Neuronal stem cell (in vitro differentiated cells): Measurements from ENCODE around the gene CRACR2A.
A peak's percentile ranks its signal among the peaks of the same experiment; 100 is the strongest.

Experiments used
- DNase-seq: peaks from one replicate; pipeline ENCODE4 v3.0.0-alpha.2; 2013; ENCODE audit warnings: low spot score
- H2AFZ ChIP-seq: one replicate; pipeline ENCODE4 v1.6.1; 2013; ENCODE audit warnings: mild to moderate bottlenecking, low read length, inconsistent platforms
- H2AK5ac ChIP-seq: 2 replicates; pipeline ENCODE4 v1.6.1; 2013; ENCODE audit warnings: low read depth, mild to moderate bottlenecking, inconsistent platforms, low read length, moderate library complexity, mixed read lengths
- H2BK120ac ChIP-seq: 2 replicates; pipeline ENCODE4 v1.6.1; 2013; ENCODE audit warnings: low read depth, mild to moderate bottlenecking, inconsistent platforms, low read length, moderate library complexity, mixed read lengths
- H2BK12ac ChIP-seq: one replicate; pipeline ENCODE4 v1.6.1; 2013; ENCODE audit warnings: low read length, inconsistent platforms
- H2BK15ac ChIP-seq: 2 replicates; pipeline ENCODE4 v1.6.1; 2013; ENCODE audit warnings: mild to moderate bottlenecking, low read length, inconsistent platforms, mixed read lengths
- H2BK5ac ChIP-seq: one replicate; pipeline ENCODE4 v1.6.1; 2013; ENCODE audit warnings: inconsistent platforms, mild to moderate bottlenecking, low read length, moderate library complexity
- H3K14ac ChIP-seq: one replicate; pipeline ENCODE4 v1.6.1; 2013; ENCODE audit warnings: low read length, inconsistent platforms
- H3K18ac ChIP-seq: 2 replicates; pipeline ENCODE4 v1.6.1; 2013; ENCODE audit warnings: low read length, inconsistent platforms
- H3K23ac ChIP-seq: 2 replicates; pipeline ENCODE4 v1.6.1; 2013; ENCODE audit warnings: low read depth, mild to moderate bottlenecking, mixed read lengths, low read length, inconsistent platforms; ENCODE audit not compliant: poor library complexity
- H3K27ac ChIP-seq: replicated peaks from 3 replicates; pipeline ENCODE4 v1.5.1; 2013; ENCODE audit warnings: low read length, inconsistent platforms
- H3K27me3 ChIP-seq, 3 experiments: 2 replicates each; pipeline ENCODE4 v1.6.1; 2013; ENCODE audit warnings: low read length in 3 of 3, mild to moderate bottlenecking in 2 of 3, inconsistent platforms in 1 of 3, low read depth in 1 of 3, mixed read lengths in 1 of 3, moderate library complexity in 1 of 3; ENCODE audit not compliant: control insufficient read depth in 3 of 3, insufficient read depth in 3 of 3
- H3K36me3 ChIP-seq, 2 donors: replicated peaks in 1 of 2; 2 replicates each; pipeline ENCODE4 v1.6.1; 2013; ENCODE audit warnings: low read length in 2 of 2; ENCODE audit not compliant: control insufficient read depth in 2 of 2, insufficient read depth in 2 of 2
- H3K4ac ChIP-seq: 2 replicates; pipeline ENCODE4 v1.6.1; 2013; ENCODE audit warnings: inconsistent platforms, mild to moderate bottlenecking, low read length, moderate library complexity
- H3K4me1 ChIP-seq, 2 donors: 1 replicate in 1 of 2; 2 replicates in 1 of 2; pipeline ENCODE4 v1.6.1; 2013; ENCODE audit warnings: low read length in 2 of 2, low read depth in 1 of 2; ENCODE audit not compliant: control insufficient read depth in 2 of 2, insufficient read depth in 1 of 2
- H3K4me2 ChIP-seq: one replicate; pipeline ENCODE4 v1.6.1; 2013; ENCODE audit warnings: mild to moderate bottlenecking, low read length, inconsistent platforms; ENCODE audit not compliant: insufficient read depth, poor library complexity, severe bottlenecking
- H3K4me3 ChIP-seq, 2 donors: 2 replicates each; pipeline ENCODE4 v1.5.1; 2013; ENCODE audit warnings: low read length in 2 of 2, mild to moderate bottlenecking in 2 of 2, inconsistent platforms in 1 of 2, moderate library complexity in 1 of 2
- H3K79me1 ChIP-seq: one replicate; pipeline ENCODE4 v1.6.1; 2013; ENCODE audit warnings: low read depth, mild to moderate bottlenecking, inconsistent platforms, low read length, moderate library complexity
- H3K9ac ChIP-seq: one replicate; pipeline ENCODE4 v1.6.1; 2013; ENCODE audit warnings: mild to moderate bottlenecking, low read depth, low read length, inconsistent platforms; ENCODE audit not compliant: poor library complexity
- H3K9me3 ChIP-seq, 2 donors: replicated peaks in 1 of 2; 2 replicates each; pipeline versions ENCODE3 to v1.6.1; 2013; ENCODE audit warnings: low read length in 2 of 2, mild to moderate bottlenecking in 2 of 2, inconsistent platforms in 1 of 2, low read depth in 1 of 2, mixed read lengths in 1 of 2, moderate library complexity in 1 of 2; ENCODE audit not compliant: control insufficient read depth in 2 of 2, insufficient read depth in 1 of 2
- H4K8ac ChIP-seq: one replicate; pipeline ENCODE4 v1.6.1; 2013; ENCODE audit warnings: low read depth, mild to moderate bottlenecking, inconsistent platforms, low read length, moderate library complexity
- H4K91ac ChIP-seq: one replicate; pipeline ENCODE4 v1.6.1; 2013; ENCODE audit warnings: low read length, low read depth, mild to moderate bottlenecking, inconsistent platforms; ENCODE audit not compliant: poor library complexity
- WGBS, 2 donors: extraction: QIAGEN DNeasy Blood & Tissue Kit; methylation state at CpG; one replicate each; pipeline ENCODE4 v1.1.7; 2013; ENCODE audit warnings: missing lambda C conversion rate in 2 of 2, mixed read lengths in 1 of 2; ENCODE audit not compliant: insufficient read length in 2 of 2, insufficient replicate concordance in 1 of 2; ENCODE audit errors: extremely low coverage in 2 of 2; 5-methylcytosine and 5-hydroxymethylcytosine counted together

CRACR2A gene

DNA sequence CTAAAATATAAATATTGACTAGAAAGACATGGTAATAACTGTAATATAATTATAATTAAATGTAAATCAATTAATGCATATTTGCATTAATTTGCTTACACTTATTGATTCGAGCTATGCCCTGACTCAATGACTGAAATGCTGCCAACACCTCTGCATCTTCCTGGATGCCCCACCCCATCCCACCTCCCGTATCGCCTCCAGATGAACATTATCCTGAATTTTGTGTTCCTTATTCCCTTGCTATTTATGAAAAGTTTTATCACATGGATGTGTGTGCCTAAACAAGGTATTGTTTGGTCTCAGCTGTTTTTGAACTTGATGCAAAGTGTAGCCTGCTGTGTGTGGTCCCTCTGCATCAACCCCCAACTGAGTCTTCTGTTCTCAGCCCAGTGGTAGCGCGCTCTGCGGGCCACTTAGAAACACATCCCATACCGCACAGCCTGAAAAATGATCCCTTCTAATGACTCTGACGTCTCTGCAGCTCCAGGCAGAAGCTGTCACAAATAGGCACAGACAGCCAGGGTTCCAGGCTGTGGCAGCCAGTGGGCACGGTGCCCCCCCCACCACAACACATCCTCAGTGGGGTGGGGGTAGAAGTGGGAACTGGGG, 165.4 kb downstream of the CRACR2A start:
- Histone ChIP-seq H3K36me3 (no peaks in the 10 kb centered on the region), H2BK120ac (no peak overlapping the region), H2AFZ (no peak overlapping the region), H3K4ac (no peak overlapping the region), H3K4me2 (no peak overlapping the region), H2AK5ac (peak overlapping the region; percentile 47), H3K4me1 (peaks cover 0 to 2% of the 10 kb centered on the region in 2 donors), H3K79me1 (no peaks in the 10 kb centered on the region), H2BK15ac (peak overlapping the region; percentile 68), H3K18ac (no peak overlapping the region), H4K8ac (no peak overlapping the region), H3K27ac (no peak overlapping the region), H3K14ac (no peak overlapping the region), H3K9me3 (peaks cover 4 to 8% of the 10 kb centered on the region in 2 donors), H2BK5ac (no peak overlapping the region), H3K4me3 (peak overlapping the region in 1 of 2 donors; percentile 60), H3K27me3 (peaks cover 0 to 2% (median 0%) of the 10 kb centered on the region in 3 experiments), H3K9ac (no peak overlapping the region), H2BK12ac (no peak overlapping the region), H3K23ac (peak overlapping the region; percentile 27), H4K91ac (no peak overlapping the region)
- no CpG with 5 or more reads among the region's 9 CpGs for WGBS, 2 donors
- DNase-seq: no peak

DNA sequence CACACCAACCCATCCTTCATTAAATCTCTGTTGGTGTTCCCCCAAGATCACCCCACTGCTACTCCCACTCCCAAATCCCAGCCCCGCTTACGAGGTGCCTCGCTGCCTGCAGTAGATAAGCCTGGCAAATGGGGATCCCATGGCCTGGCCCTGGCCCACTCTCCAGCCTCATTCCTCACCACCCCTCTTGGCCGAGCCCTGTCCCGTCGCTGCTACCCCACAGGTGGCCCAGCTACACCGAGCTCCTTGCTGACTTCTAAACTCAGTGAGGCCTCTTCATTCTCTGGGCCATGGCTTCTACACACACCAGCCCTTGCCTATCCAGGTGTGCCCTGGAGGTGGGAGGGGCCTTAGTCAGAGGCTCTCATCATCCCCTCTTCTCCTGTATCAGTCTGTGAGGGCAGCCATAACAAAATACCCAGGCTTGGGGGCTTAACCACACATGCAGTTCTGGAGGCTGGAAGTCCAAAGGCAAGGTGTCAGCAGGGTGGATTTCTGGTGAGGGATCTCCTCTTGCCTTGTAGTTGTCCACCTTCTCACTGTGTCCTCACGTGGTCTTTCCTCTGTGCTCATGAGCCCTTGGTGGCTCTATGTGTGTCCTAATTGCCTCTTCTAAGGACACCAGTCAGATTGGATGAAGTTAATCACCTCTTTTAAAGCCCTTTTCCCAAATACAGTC, 169.1 kb downstream of the CRACR2A start:
- no peak overlapping the region for H3K9ac ChIP-seq
- no peak overlapping the region for H2BK15ac ChIP-seq
- no peak overlapping the region for H4K8ac ChIP-seq
- no peak overlapping the region for H3K27ac ChIP-seq
- H3K18ac ChIP-seq: no peak overlapping the region
- no peak overlapping the region for H2BK12ac ChIP-seq
- H2BK120ac ChIP-seq: no peak overlapping the region
- no peak overlapping the region for H4K91ac ChIP-seq
- no CpG with 5 or more reads among the region's 8 CpGs for WGBS, 2 donors
- H3K23ac ChIP-seq: no peak overlapping the region
- H3K4me3 ChIP-seq: no peak overlapping the region
- H3K4me1 ChIP-seq: peaks cover 13 to 15% of the 10 kb centered on the region in 2 donors
- no peak overlapping the region for H2BK5ac ChIP-seq
- peaks cover 0 to 2% (median 0%) of the 10 kb centered on the region in 3 experiments for H3K27me3 ChIP-seq
- H3K79me1 ChIP-seq: no peaks in the 10 kb centered on the region
- H3K9me3 ChIP-seq: peaks cover 4 to 8% of the 10 kb centered on the region in 2 donors
- no peak overlapping the region for H3K4me2 ChIP-seq
- no peak overlapping the region for H3K14ac ChIP-seq
- no peak overlapping the region for H3K4ac ChIP-seq
- H2AFZ ChIP-seq: no peak overlapping the region
- DNase-seq: no peak
- H3K36me3 ChIP-seq: no peaks in the 10 kb centered on the region
- no peak overlapping the region for H2AK5ac ChIP-seq

DNA sequence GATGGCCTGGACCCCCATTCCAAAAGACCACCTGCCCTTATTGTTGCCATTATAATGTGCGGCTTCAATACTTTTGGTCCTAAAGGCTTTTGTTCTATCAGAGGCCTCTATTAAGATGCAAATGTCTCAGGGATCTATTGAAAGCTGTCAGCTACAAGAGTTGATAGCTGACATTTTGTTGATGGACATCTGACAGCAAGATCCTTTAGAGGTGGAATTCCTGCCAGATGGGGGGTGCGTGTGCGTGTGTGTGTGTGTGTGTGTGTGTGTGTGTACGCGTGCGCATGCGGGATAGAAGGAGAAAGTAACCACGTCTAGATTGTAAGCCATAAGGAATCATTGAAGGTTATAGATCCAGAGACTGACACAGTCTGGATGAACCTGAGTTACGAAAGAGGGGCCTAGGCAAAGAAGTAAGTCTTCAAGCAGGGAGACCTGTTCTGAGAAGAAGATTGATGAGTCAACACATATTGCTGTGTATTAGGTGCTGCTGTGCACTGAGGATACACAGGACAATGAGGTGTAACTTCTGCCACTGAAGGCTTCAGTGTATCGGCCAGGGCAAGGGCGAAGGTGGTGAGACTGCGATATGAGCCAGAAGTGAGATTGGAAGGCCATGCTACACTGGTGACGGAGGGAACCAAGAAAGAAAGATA, 172.7 kb downstream of the CRACR2A start:
- Histone ChIP-seq H3K4me1 (peaks cover 17 to 24% of the 10 kb centered on the region in 2 donors), H3K27ac (no peak overlapping the region), H3K4me2 (no peak overlapping the region), H2AFZ (no peak overlapping the region), H2BK12ac (no peak overlapping the region), H3K27me3 (no peaks in the 10 kb centered on the region), H3K4ac (no peak overlapping the region), H2BK15ac (no peak overlapping the region), H3K4me3 (no peak overlapping the region), H3K9me3 (peaks cover 2 to 8% of the 10 kb centered on the region in 2 donors), H2BK5ac (no peak overlapping the region), H2AK5ac (no peak overlapping the region), H3K18ac (no peak overlapping the region), H3K36me3 (no peaks in the 10 kb centered on the region), H3K79me1 (no peaks in the 10 kb centered on the region), H3K14ac (no peak overlapping the region), H3K9ac (no peak overlapping the region), H2BK120ac (no peak overlapping the region), H3K23ac (no peak overlapping the region), H4K8ac (no peak overlapping the region), H4K91ac (no peak overlapping the region)
- no peak for DNase-seq
- no CpG with 5 or more reads among the region's 13 CpGs for WGBS, 2 donors

DNA sequence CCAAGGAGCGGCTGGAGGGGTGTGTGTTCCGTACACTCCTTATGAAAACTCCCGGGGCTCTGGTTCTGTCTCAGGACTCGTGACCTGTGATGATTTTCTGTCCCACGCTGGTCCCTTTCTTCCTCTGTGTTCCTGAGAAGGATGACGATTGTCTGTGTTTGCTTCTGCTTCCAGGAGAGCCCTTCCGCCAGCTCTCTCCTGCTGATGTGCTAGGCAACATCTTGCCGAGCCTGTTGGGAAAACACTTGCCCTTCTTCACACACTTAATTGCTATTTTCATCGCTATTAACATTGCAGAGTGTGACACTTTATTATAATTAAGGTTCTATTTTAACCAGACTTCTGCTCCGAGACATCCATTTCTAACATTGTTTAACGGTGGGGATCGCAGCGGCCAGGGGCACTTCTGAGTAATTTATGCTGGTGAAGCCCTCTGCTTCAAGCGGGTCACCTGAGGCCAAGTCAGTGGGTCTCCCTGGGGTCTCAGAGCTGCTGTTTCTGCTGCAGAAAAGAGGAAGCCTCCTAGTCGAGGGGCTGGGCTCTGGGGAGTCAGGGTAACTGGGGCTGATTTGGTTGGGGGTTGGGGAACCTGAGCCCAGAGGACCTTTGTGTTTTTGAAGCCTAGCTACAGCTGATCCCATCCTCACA, 173.3 kb downstream of the CRACR2A start:
- Histone ChIP-seq H3K27ac (no peak overlapping the region), H3K9ac (no peak overlapping the region), H3K36me3 (no peaks in the 10 kb centered on the region), H3K9me3 (peaks cover 2 to 8% of the 10 kb centered on the region in 2 donors), H3K27me3 (no peaks in the 10 kb centered on the region), H2AFZ (no peak overlapping the region), H3K4me1 (peaks cover 21 to 29% of the 10 kb centered on the region in 2 donors), H2AK5ac (peak overlapping the region; percentile 9), H2BK15ac (no peak overlapping the region), H3K4ac (no peak overlapping the region), H2BK120ac (no peak overlapping the region), H3K79me1 (no peaks in the 10 kb centered on the region), H3K4me2 (no peak overlapping the region), H3K4me3 (no peak overlapping the region), H3K23ac (no peak overlapping the region), H3K14ac (no peak overlapping the region), H3K18ac (no peak overlapping the region), H4K91ac (no peak overlapping the region), H4K8ac (no peak overlapping the region), H2BK12ac (no peak overlapping the region), H2BK5ac (no peak overlapping the region)
- DNase-seq: no peak
- no CpG with 5 or more reads among the region's 15 CpGs for WGBS, 2 donors
